Ectodermal cell (in vitro differentiated cells): Measurements from ENCODE around the gene CES4A.
A peak's percentile ranks its signal among the peaks of the same experiment; 100 is the strongest.
"Not testable (repeated sequence)": the region's sequence is repeated elsewhere in the genome, so short reads cannot be mapped to it uniquely, and the experiment has no call there.

Experiments
- H3K27ac ChIP-seq: 2 replicates; pipeline ENCODE4 v1.7.0; 2013; ENCODE audit warnings: mild to moderate bottlenecking, low read depth, low read length; ENCODE audit not compliant: insufficient read depth, poor library complexity, severe bottlenecking
- H3K27me3 ChIP-seq: 2 replicates; pipeline ENCODE4 v1.7.0; 2013; ENCODE audit warnings: mild to moderate bottlenecking, low read length; ENCODE audit not compliant: insufficient read depth, control insufficient read depth, poor library complexity, severe bottlenecking
- H3K36me3 ChIP-seq: one replicate; pipeline ENCODE4 v1.7.0; 2013; ENCODE audit warnings: low read length; ENCODE audit not compliant: control insufficient read depth, insufficient read depth
- H3K4me1 ChIP-seq: one replicate; pipeline ENCODE4 v1.7.0; 2013; ENCODE audit warnings: low read length; ENCODE audit not compliant: control insufficient read depth, insufficient read depth
- H3K4me3 ChIP-seq: 2 replicates; pipeline ENCODE4 v1.7.0; 2013; ENCODE audit warnings: low read depth, low read length, control low read depth; ENCODE audit not compliant: insufficient read depth
- H3K9me3 ChIP-seq: 2 replicates; pipeline ENCODE4 v1.7.0; 2013; ENCODE audit warnings: mild to moderate bottlenecking, low read length, moderate library complexity; ENCODE audit not compliant: control insufficient read depth
- WGBS, 2 experiments: methylation state at CpG; one replicate each; pipeline ENCODE4 v1.1.7; 2013; ENCODE audit warnings: missing lambda C conversion rate in 2 of 2; 5-methylcytosine and 5-hydroxymethylcytosine counted together

CES4A gene

GRCh38 chr16:66983033-66983432 lies 5.4 kb upstream of the CES4A start:
- no peaks in the 10 kb centered on the region for H3K36me3 ChIP-seq

GRCh38 chr16:66984892-66985311 lies 3.5 kb upstream of the CES4A start:
- Histone ChIP-seq H3K4me3 (no peak overlapping the region), H3K9me3 (no peaks in the 10 kb centered on the region), H3K4me1 (no peaks in the 10 kb centered on the region), H3K36me3 (no peaks in the 10 kb centered on the region), H3K27ac (no peak overlapping the region), H3K27me3 (no peaks in the 10 kb centered on the region)
- WGBS, 2 experiments = 90 to 91% methylated on average over 4 of the region's 4 CpGs

More at GRCh38 chr16:66983033-66983432, 5.4 kb upstream of the CES4A start:
- H3K9me3 ChIP-seq = no peaks in the 10 kb centered on the region
- no peak overlapping the region for H3K27ac ChIP-seq
- no peaks in the 10 kb centered on the region for H3K27me3 ChIP-seq
- no peak overlapping the region for H3K4me3 ChIP-seq
- WGBS, 2 experiments = 90 to 95% methylated on average over 5 of the region's 9 CpGs
- H3K4me1 ChIP-seq = no peaks in the 10 kb centered on the region

GRCh38 chr16:66986559-66986958 lies 1.8 kb upstream of the CES4A start:
- Histone ChIP-seq H3K36me3 (no peaks in the 10 kb centered on the region), H3K4me3 (no peak overlapping the region), H3K9me3 (no peaks in the 10 kb centered on the region), H3K27me3 (no peaks in the 10 kb centered on the region), H3K4me1 (no peaks in the 10 kb centered on the region), H3K27ac (no peak overlapping the region)
- WGBS, 2 experiments = 89 to 92% methylated on average over 6 of the region's 6 CpGs

- H3K27ac ChIP-seq = no peak overlapping the region
- H3K9me3 ChIP-seq = no peaks in the 10 kb centered on the region
- H3K27me3 ChIP-seq = peaks cover under 1% of the 10 kb centered on the region
- WGBS, 2 experiments = 81 to 90% methylated on average over 2 of the region's 2 CpGs
- no peaks in the 10 kb centered on the region for H3K4me1 ChIP-seq
- no peaks in the 10 kb centered on the region for H3K36me3 ChIP-seq
- H3K4me3 ChIP-seq = no peak overlapping the region
These were observed 3.2 kb downstream of the CES4A start for GRCh38 chr16:66991545-66992077.

GRCh38 chr16:66993558-66993957 lies 5.2 kb downstream of the CES4A start:
- 89 to 91% methylated on average over 12 of the region's 12 CpGs for WGBS, 2 experiments
- H3K36me3 ChIP-seq, H3K27ac ChIP-seq, H3K9me3 ChIP-seq, H3K4me1 ChIP-seq, H3K4me3 ChIP-seq: not testable (repeated sequence)
- H3K27me3 ChIP-seq = peaks cover 20% of the 10 kb centered on the region

GRCh38 chr16:66996324-66996982 lies 8.1 kb downstream of the CES4A start:
- H3K4me1 ChIP-seq = no peaks in the 10 kb centered on the region
- WGBS, 2 experiments = 69 to 74% methylated on average over 6 of the region's 6 CpGs
- no peak overlapping the region for H3K4me3 ChIP-seq
- H3K27me3 ChIP-seq = peaks cover 49% of the 10 kb centered on the region
- H3K9me3 ChIP-seq = no peaks in the 10 kb centered on the region
- H3K27ac ChIP-seq = no peak overlapping the region
- no peaks in the 10 kb centered on the region for H3K36me3 ChIP-seq

GRCh38 chr16:66996983-66997358 lies 8.6 kb downstream of the CES4A start:
- Histone ChIP-seq H3K9me3 (no peaks in the 10 kb centered on the region), H3K4me1 (no peaks in the 10 kb centered on the region), H3K27ac (no peak overlapping the region), H3K4me3 (no peak overlapping the region), H3K27me3 (peaks cover 54% of the 10 kb centered on the region), H3K36me3 (no peaks in the 10 kb centered on the region)
- WGBS, 2 experiments = 78 to 81% methylated on average over 3 of the region's 3 CpGs

- Histone ChIP-seq H3K4me1 (no peaks in the 10 kb centered on the region), H3K27ac (no peak overlapping the region), H3K9me3 (no peaks in the 10 kb centered on the region), H3K27me3 (peaks cover 66% of the 10 kb centered on the region), H3K36me3 (no peaks in the 10 kb centered on the region), H3K4me3 (peak overlapping the region; percentile 39)
- 5% methylated on average over 83 to 88 of the region's 89 CpGs for WGBS, 2 experiments
These were observed 12.3 kb downstream of the CES4A start for GRCh38 chr16:67000384-67001351.

- Histone ChIP-seq H3K4me3 (no peak overlapping the region), H3K9me3 (no peaks in the 10 kb centered on the region)
These were observed 13.3 kb downstream of the CES4A start for GRCh38 chr16:67001726-67002125.

More at GRCh38 chr16:67001726-67002125, 13.3 kb downstream of the CES4A start:
- H3K27me3 ChIP-seq = peaks cover 65% of the 10 kb centered on the region
- 86 to 95% methylated on average over 3 of the region's 3 CpGs for WGBS, 2 experiments
- H3K36me3 ChIP-seq = no peaks in the 10 kb centered on the region
- no peaks in the 10 kb centered on the region for H3K4me1 ChIP-seq
- H3K27ac ChIP-seq = no peak overlapping the region
